Measurements from ENCODE around the gene PLA2G4B.

DNA sequence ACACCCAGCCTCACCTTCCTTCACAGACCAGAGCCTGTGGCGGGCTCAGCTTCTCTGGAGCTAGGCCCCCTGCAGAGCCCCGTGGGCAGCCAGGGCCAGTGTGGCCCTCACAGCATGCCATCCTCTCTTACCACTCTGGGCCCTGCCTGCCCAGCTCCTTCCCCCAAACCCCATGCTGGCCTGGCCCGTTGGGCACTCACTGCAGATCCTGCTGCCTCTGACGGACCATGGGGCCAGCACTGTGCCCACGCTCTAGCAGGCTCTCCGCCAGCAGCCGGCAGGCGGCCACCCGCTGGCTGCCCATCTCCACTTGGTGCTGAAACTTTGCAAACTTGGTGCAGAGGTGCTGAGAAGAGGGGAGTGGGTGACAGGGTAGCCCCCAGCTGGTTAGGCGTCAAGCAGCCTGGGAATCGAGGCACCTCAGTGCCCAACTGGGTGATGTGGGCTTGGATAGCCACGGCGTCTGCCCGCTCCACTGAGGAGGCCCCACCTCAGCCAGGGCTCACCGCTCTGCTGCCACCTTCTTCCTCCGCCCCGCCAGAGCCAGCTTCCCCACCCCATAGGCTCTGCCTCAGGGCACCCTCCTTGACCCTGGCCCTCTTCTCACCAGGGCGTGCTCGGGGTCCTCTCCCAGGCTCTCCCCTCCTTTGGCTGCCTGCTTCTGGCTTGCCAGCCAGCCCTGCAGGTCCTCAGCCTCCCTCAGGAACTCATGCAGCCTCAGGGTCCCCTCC, 32.7 kb downstream of the PLA2G4B start:
- TF ChIP-seq, protein P1, sequence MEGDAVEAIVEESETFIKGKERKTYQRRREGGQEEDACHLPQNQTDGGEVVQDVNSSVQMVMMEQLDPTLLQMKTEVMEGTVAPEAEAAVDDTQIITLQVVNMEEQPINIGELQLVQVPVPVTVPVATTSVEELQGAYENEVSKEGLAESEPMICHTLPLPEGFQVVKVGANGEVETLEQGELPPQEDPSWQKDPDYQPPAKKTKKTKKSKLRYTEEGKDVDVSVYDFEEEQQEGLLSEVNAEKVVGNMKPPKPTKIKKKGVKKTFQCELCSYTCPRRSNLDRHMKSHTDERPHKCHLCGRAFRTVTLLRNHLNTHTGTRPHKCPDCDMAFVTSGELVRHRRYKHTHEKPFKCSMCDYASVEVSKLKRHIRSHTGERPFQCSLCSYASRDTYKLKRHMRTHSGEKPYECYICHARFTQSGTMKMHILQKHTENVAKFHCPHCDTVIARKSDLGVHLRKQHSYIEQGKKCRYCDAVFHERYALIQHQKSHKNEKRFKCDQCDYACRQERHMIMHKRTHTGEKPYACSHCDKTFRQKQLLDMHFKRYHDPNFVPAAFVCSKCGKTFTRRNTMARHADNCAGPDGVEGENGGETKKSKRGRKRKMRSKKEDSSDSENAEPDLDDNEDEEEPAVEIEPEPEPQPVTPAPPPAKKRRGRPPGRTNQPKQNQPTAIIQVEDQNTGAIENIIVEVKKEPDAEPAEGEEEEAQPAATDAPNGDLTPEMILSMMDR (IDR thresholded peaks at IDR 0.05; ENCODE audit: insufficient read depth, low read depth, low read length) = no peak
- TF ChIP-seq EZH2 (IDR thresholded peaks at IDR 0.05; ENCODE audit: insufficient read depth, low read length) = no peak

Data from astrocyte (in vitro differentiated cells and primary cell).